ENCODE measurements around the gene CLEC4G. TPM values are rescaled to one million over a fixed set of nuclear protein-coding genes. Genes with fewer than 3 reads are reported as not detected.
"Not testable (repeated sequence)": the region's sequence is repeated elsewhere in the genome, so short reads cannot be mapped to it uniquely, and the experiment has no call there.

The CLEC4G gene, protein sequence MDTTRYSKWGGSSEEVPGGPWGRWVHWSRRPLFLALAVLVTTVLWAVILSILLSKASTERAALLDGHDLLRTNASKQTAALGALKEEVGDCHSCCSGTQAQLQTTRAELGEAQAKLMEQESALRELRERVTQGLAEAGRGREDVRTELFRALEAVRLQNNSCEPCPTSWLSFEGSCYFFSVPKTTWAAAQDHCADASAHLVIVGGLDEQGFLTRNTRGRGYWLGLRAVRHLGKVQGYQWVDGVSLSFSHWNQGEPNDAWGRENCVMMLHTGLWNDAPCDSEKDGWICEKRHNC
- not detected in 2 replicates for total RNA-seq

- DNase-seq (ENCODE audit: low read depth, low spot score): no peak
These were observed at the start of gene CLEC4G for GRCh38 chr19:7732045-7732444. TSS of gene CLEC4G (minus strand) at chr19:7732110. CDS start at chr19:7732102, 8 bp downstream.

DNA sequence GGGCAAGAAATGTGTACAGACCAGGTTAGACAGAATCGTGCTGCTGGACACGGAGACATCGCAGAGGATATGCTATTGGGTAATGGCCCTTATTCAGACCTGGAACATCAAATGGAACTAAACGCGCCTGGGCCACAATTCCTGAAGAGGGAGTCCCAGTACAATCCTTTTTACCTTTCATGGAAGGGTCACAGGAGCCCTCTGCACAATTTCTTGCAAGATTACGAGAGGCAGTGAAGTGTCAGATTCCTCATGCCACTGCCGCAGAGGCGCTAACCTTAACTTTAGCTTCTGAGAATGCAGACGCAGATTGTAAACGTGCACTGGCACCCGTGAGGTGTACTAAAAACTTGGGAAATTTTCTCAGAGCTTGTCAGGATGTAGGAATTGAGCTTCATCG lies 49.2 kb upstream of the CLEC4G start:
- DNase-seq (ENCODE audit: low read depth, low spot score): no peak

DNA sequence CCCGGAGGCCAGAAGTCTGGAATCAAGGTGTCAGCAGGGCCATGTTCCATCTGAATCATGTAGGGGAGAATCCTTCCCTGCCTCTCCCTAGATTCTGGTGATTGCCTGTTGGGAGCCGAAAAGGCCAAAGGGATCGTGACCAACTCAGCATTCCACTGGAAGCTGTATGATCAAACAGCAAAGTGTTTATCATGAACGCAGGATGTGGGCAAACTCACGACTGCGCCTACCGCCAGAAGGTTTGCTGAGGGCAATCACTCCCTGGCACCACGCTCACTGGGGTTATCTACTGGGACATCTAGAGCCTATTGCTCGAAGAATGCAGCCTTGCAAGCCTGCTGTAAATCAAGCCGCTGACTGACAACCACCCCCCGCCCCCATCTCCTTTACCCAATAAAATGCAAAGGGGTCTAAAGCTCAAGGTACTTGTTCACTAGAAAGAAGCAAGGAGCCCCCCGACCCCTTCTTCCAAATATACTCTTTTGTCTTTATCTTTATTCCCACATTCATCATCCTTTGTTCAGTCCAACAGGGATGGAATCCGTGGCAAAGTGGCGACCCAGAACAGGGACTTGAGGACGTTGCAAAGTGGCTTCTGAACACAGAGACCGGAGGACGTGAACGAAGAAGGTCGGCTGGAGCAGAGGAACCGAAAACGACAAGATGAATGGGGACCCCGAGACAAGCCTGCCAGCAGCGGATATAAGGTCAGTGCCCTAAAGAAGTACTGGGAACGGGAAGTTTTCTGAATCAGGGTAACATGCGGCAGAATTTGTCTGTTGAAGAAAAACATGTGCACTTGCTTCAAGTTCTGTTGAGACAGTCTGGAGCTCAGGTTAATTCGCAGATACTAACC lies 47.9 kb upstream of the CLEC4G start:
- DNase-seq (ENCODE audit: low read depth, low spot score): no peak

GRCh38 chr19:7778081-7778480 lies 46.2 kb upstream of the CLEC4G start:
- DNase-seq (ENCODE audit: low read depth, low spot score): no peak

DNA sequence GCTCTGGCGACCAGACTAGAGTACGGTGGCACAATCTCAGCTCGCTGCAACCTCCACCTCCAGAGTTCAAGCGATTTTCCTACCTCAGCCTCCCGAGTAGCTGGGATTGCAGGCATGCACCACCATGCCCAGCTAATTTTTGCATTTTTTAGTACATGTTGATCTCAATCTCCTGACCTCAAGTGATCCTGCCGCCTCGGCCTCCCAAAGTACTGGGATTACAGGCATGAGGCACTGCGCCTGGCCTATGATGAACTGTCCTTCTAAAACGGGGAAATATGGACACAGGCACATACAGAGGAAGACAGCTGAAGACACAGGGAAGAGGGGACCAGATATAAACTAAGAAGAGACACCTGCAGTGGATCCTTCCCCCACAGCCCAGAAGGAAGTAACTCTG lies 43.9 kb upstream of the CLEC4G start:
- DNase-seq (ENCODE audit: low read depth, low spot score): no peak

DNA sequence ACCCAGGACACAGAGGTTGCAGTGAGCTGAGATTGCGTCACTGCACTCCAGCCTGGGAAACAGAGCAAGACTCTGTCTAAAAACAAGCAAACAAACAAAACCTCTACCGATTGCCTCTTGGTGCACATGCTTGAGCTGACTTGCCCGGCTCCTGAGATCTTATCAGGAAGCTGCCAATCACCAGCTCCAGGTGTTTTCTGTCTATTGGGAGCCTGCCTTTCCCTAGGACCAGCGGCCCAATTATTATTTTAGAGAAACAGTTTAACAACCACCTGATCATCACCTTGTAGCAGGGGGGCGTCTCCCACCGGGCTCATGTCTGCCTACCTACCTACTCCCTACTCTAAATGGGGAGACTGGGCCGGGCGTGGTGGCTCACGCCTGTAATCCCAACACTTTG lies 41.9 kb upstream of the CLEC4G start:
- no peak for DNase-seq (ENCODE audit: low read depth, low spot score)

GRCh38 chr19:7772752-7773291 lies 40.9 kb upstream of the CLEC4G start:
- no peak for DNase-seq (ENCODE audit: low read depth, low spot score)

DNA sequence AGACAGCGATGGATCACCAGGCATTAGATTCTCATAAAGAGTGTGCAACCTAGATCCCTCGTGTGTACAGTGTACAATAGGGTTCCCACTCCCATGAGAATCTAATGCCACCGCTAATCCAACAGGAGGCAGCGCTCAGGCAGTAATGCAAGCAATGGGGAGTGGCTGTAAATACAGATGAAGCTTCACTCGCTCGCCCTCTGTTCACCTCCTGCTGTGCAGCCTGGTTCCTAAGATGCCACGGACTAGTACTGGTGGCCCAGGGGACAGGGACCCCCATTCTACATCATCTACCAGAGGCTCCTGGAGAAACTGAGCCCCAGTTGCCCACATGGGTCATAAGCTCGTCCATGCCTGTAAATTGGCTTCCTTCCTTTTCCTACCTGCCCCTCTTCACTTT lies 39.2 kb upstream of the CLEC4G start:
- no peak for DNase-seq (ENCODE audit: low read depth, low spot score)

GRCh38 chr19:7769171-7769570 lies 37.3 kb upstream of the CLEC4G start:
- no peak for DNase-seq (ENCODE audit: low read depth, low spot score)

DNA sequence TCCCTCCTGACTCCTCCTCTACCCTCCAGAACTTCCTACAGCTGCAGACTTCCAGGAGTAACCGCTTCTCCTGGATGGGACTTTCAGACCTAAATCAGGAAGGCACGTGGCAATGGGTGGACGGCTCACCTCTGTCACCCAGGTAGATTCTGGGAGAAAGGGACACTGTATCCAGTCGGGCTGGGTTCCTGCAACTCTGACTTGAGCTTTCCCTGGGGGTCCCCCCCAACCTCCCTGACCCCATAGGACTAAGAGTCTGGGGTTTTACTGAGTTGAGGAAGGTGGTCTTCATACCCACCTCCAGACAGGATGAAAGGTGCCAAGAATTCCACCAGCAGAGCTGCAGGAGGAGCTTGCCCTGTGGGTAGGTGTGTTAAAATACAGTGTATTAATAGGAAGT lies 35.6 kb upstream of the CLEC4G start:
- DNase-seq (ENCODE audit: low read depth, low spot score): no peak

DNA sequence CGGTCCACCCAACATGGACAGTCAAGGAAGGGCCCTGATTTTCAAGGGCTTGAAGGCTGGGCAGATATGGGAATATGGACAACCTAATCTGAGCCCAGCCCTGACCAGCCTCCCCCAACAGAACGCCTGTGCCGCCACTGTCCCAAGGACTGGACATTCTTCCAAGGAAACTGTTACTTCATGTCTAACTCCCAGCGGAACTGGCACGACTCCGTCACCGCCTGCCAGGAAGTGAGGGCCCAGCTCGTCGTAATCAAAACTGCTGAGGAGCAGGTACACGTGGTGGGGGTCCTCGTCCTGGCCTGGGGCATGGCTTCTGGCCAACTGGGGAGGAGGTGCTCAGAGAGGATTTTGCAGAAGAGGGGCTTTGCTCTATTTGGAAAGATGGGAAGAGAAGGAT lies 34.6 kb upstream of the CLEC4G start:
- DNase-seq (ENCODE audit: low read depth, low spot score): no peak

- not testable (repeated sequence) for DNase-seq (ENCODE audit: low read depth, low spot score)
These were observed 33.1 kb upstream of the CLEC4G start for GRCh38 chr19:7765043-7765442.

GRCh38 chr19:7764157-7764556 lies 32.2 kb upstream of the CLEC4G start:
- DNase-seq (ENCODE audit: low read depth, low spot score): not testable (repeated sequence)

DNA sequence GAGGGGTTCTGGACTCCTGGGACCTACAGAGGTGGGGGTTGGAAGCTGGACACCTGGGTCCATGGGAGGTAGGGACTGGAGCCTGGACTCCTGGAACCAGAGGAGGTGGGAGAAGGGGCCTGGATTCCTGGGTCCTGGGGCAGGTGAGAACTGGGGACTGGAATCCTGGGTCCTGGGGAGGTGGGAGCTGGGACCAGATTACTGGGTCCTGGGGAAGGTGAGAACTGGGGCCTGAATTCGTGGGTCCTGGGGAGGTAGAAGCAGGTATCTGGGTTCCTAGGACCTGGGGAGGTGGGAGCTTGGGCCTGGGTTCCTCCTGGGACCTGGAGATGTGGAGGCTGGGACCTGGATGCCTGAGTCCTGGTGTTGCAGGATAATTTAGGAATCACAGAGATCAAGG lies 31.8 kb upstream of the CLEC4G start:
- DNase-seq (ENCODE audit: low read depth, low spot score): no peak

- DNase-seq (ENCODE audit: low read depth, low spot score): no peak
These were observed 30.9 kb upstream of the CLEC4G start, which contains the start of gene CLEC4M for GRCh38 chr19:7762719-7763293. TSS of gene CLEC4M (plus strand) at chr19:7763243. CDS start at chr19:7763267, 24 bp downstream.

- DNase-seq (ENCODE audit: low read depth, low spot score): no peak
These were observed 27.2 kb upstream of the CLEC4G start for GRCh38 chr19:7759156-7759555.

- DNase-seq (ENCODE audit: low read depth, low spot score): no peak
These were observed 25.4 kb upstream of the CLEC4G start for GRCh38 chr19:7757358-7757757.

GRCh38 chr19:7756258-7756657 lies 24.3 kb upstream of the CLEC4G start:
- DNase-seq (ENCODE audit: low read depth, low spot score): no peak

GRCh38 chr19:7751157-7751783 lies 19.4 kb upstream of the CLEC4G start:
- DNase-seq (ENCODE audit: low read depth, low spot score): no peak

GRCh38 chr19:7748756-7749155 lies 16.8 kb upstream of the CLEC4G start:
- DNase-seq (ENCODE audit: low read depth, low spot score): peak; percentile 29

DNA sequence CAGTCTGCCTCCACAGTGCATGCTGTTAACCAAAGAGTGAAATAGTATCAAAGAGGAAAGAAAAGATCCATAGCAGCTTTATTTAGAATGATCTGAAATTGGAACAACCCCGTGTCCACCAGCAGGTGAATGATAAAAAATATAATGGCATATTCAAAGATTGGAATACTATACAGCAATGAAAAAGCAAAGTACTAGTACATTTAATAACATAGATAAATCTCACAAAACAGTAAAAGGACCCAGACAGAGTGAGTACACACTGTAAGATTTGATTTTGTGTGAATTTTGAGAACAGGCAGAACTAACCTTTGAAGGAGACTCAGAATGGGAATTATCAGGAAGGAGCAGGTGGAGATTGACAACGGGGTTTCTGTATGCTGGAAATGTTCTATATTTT lies 16.3 kb upstream of the CLEC4G start:
- DNase-seq (ENCODE audit: low read depth, low spot score): no peak
